HEK293 (cell line): Measurements from ENCODE around the gene THRA.

Source experiments
- CTCF ChIA-PET: fragments of 350-600 bp; formaldehyde crosslinking; extraction: SDS; loops from one replicate; lab custom pipeline; 2021; ENCODE audit warnings: antibody characterized with exemption; lab: Yijun Ruan, JAX
- POLR2A ChIA-PET: fragments of 300-600 bp; formaldehyde crosslinking; extraction: SDS; loops from one replicate; lab custom pipeline; 2020; ENCODE audit warnings: antibody characterized with exemption, inconsistent platforms; lab: Yijun Ruan, JAX
- H3K27ac ChIP-seq: fragments of 200-500 bp; sonication (Bioruptor generic); 2 replicates; pipeline ENCODE4 v1.5.1; 2014; ENCODE audit warnings: low read depth, low read length, control low read depth, inconsistent platforms; ENCODE audit errors: extremely low read depth
- H3K36me3 ChIP-seq, 2 experiments: fragments of 200-500 bp in 1 of 2; sonication (Bioruptor generic) in 1 of 2; 1 replicate in 1 of 2; 2 replicates in 1 of 2; pipeline ENCODE4 v1.5.1; 2014 to 2017; ENCODE audit warnings: inconsistent platforms in 2 of 2, low read length in 2 of 2; ENCODE audit not compliant: control insufficient read depth in 2 of 2, insufficient read depth in 1 of 2
- H3K4me1 ChIP-seq: fragments of 200-500 bp; sonication (Bioruptor generic); 2 replicates; pipeline ENCODE4 v1.5.1; 2014; ENCODE audit warnings: mild to moderate bottlenecking, low read length, inconsistent platforms; ENCODE audit not compliant: control insufficient read depth, insufficient read depth
- H3K4me3 ChIP-seq: 2 replicates; pipeline ENCODE4 v1.5.1; 2011; ENCODE audit warnings: low read depth, mild to moderate bottlenecking, control low read depth, low read length, moderate library complexity
- H3K9me3 ChIP-seq: fragments of 200-500 bp; sonication (Bioruptor generic); 2 replicates; pipeline ENCODE4 v1.5.1; 2014; ENCODE audit warnings: low read depth, low read length, inconsistent platforms; ENCODE audit not compliant: control insufficient read depth, insufficient read depth
- EGR2 ChIP-seq: fragments of 450-650 bp; formaldehyde crosslinking; IDR thresholded peaks from 2 replicates; pipeline ENCODE4 v1.5.1; 2016; ENCODE audit warnings: low read depth, missing biosample characterization, missing genetic modification characterization
- KLF1 ChIP-seq: fragments of 450-650 bp; formaldehyde crosslinking; IDR thresholded peaks from 2 replicates; pipeline ENCODE4 v1.5.1; 2016; ENCODE audit warnings: missing biosample characterization, missing genetic modification characterization
- MZF1 ChIP-seq: fragments of 450-650 bp; formaldehyde crosslinking; IDR thresholded peaks from 2 replicates; pipeline ENCODE4 v1.5.1; 2017; ENCODE audit warnings: missing biosample characterization, missing genetic modification characterization, borderline replicate concordance
- SP2 ChIP-seq: fragments of 450-650 bp; formaldehyde crosslinking; IDR thresholded peaks from 2 replicates; pipeline ENCODE4 v1.5.1; 2016; ENCODE audit warnings: missing biosample characterization, missing genetic modification characterization
- WT1 ChIP-seq: fragments of 450-650 bp; formaldehyde crosslinking; IDR thresholded peaks from 2 replicates; pipeline ENCODE4 v1.5.1; 2016; ENCODE audit warnings: missing biosample characterization, missing genetic modification characterization
- ZNF341 ChIP-seq: fragments of 450-650 bp; formaldehyde crosslinking; IDR thresholded peaks from 2 replicates; pipeline ENCODE4; 2016; ENCODE audit warnings: low read depth, missing biosample characterization, missing genetic modification characterization
- ZNF350 ChIP-seq: fragments of 450-650 bp; formaldehyde crosslinking; IDR thresholded peaks from 2 replicates; pipeline ENCODE4 v1.5.0; 2017; ENCODE audit warnings: missing biosample characterization, mild to moderate bottlenecking, missing genetic modification characterization
- ZNF610 ChIP-seq: fragments of 450-650 bp; formaldehyde crosslinking; IDR thresholded peaks from 2 replicates; pipeline ENCODE4 v1.5.1; 2016; ENCODE audit warnings: missing biosample characterization, missing genetic modification characterization, borderline replicate concordance
- ZNF629 ChIP-seq: fragments of 450-650 bp; formaldehyde crosslinking; IDR thresholded peaks from 2 replicates; pipeline ENCODE4 v1.5.1; 2017; ENCODE audit warnings: missing biosample characterization, missing genetic modification characterization
- ZNF777 ChIP-seq: fragments of 450-650 bp; formaldehyde crosslinking; IDR thresholded peaks from 2 replicates; pipeline ENCODE4 v1.5.1; 2017; ENCODE audit warnings: missing biosample characterization, missing genetic modification characterization, borderline replicate concordance
- ZNF837 ChIP-seq: fragments of 450-650 bp; formaldehyde crosslinking; IDR thresholded peaks from 2 replicates; pipeline ENCODE4 v1.5.1; 2016; ENCODE audit warnings: missing biosample characterization, missing genetic modification characterization
- ZNF843 ChIP-seq: fragments of 450-650 bp; formaldehyde crosslinking; IDR thresholded peaks from 2 replicates; pipeline ENCODE4 v1.5.1; 2016; ENCODE audit warnings: missing biosample characterization, missing genetic modification characterization
- TF ChIP-seq, protein P1 (sequence below): fragments of 450-650 bp; IDR thresholded peaks from 2 replicates; pipeline ENCODE4 v1.5.1; 2018; ENCODE audit warnings: missing biosample characterization, missing genetic modification characterization
- TF ChIP-seq, protein P2 (sequence below): fragments of 450-650 bp; formaldehyde crosslinking; IDR thresholded peaks from 2 replicates; pipeline ENCODE4 v1.5.1; 2017; ENCODE audit warnings: missing biosample characterization, missing genetic modification characterization
- TF ChIP-seq, protein P3 (sequence below): fragments of 450-650 bp; formaldehyde crosslinking; IDR thresholded peaks from 2 replicates; pipeline ENCODE4 v1.5.1; 2017; ENCODE audit warnings: missing biosample characterization, missing genetic modification characterization
- TF ChIP-seq, protein P4 (sequence below): fragments of 450-650 bp; formaldehyde crosslinking; IDR thresholded peaks from 2 replicates; pipeline ENCODE4 v1.5.1; 2016; ENCODE audit warnings: missing biosample characterization, missing genetic modification characterization
- TF ChIP-seq, protein P5 (sequence below): fragments of 450-650 bp; formaldehyde crosslinking; IDR thresholded peaks from 2 replicates; pipeline ENCODE4 v1.5.1; 2016; ENCODE audit warnings: missing biosample characterization, missing genetic modification characterization, low read depth

The THRA gene

DNA sequence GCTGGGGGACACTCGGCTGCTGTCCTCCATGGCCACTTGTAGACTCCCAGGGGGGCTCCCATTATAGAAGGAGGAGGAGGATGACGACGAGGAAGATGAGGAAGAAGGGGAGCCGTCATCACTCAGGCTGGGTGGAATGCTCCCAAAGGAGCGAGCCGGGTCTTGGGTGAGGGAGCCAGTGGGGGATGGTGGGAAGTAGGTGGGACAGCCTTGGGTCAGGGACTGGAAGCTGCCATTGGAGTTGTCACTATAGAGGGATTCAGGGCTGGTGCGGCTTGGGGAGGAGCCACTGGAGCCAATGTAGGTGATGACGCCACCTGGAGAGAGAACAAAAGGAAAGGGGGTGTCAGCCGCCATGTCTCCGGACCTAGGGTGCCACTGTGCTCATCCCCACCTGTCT, 34.3 kb downstream of the THRA start:
- Histone ChIP-seq H3K9me3 (no peaks in the 10 kb centered on the region), H3K27ac (no peak overlapping the region), H3K4me3 (no peak overlapping the region), H3K4me1 (peaks cover 16% of the 10 kb centered on the region), H3K36me3 (peaks cover 0 to 39% of the 10 kb centered on the region in 2 experiments; a peak in 1 of 3 replicates)
- TF ChIP-seq ZNF777 (tag by site-specific recombination), result no peak
- TF ChIP-seq ZNF341 (tag by site-specific recombination), result peak; percentile 48
- TF ChIP-seq, protein P1, sequence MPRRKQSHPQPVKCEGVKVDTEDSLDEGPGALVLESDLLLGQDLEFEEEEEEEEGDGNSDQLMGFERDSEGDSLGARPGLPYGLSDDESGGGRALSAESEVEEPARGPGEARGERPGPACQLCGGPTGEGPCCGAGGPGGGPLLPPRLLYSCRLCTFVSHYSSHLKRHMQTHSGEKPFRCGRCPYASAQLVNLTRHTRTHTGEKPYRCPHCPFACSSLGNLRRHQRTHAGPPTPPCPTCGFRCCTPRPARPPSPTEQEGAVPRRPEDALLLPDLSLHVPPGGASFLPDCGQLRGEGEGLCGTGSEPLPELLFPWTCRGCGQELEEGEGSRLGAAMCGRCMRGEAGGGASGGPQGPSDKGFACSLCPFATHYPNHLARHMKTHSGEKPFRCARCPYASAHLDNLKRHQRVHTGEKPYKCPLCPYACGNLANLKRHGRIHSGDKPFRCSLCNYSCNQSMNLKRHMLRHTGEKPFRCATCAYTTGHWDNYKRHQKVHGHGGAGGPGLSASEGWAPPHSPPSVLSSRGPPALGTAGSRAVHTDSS (tag by site-specific recombination), result peak; percentile 82
- ChIA-PET POLR2A (interaction anchor here (0.8 to 5.3 kb wide), 2 partner anchors 15 to 71 kb away, joined by 3 to 117 read pairs; no protein-coding TSS in a partner anchor), CTCF (interaction anchor here (0.8 to 7.2 kb wide), 3 partner anchors 11 to 70 kb away, joined by 4 to 61 read pairs (median 18); no protein-coding TSS in a partner anchor)

DNA sequence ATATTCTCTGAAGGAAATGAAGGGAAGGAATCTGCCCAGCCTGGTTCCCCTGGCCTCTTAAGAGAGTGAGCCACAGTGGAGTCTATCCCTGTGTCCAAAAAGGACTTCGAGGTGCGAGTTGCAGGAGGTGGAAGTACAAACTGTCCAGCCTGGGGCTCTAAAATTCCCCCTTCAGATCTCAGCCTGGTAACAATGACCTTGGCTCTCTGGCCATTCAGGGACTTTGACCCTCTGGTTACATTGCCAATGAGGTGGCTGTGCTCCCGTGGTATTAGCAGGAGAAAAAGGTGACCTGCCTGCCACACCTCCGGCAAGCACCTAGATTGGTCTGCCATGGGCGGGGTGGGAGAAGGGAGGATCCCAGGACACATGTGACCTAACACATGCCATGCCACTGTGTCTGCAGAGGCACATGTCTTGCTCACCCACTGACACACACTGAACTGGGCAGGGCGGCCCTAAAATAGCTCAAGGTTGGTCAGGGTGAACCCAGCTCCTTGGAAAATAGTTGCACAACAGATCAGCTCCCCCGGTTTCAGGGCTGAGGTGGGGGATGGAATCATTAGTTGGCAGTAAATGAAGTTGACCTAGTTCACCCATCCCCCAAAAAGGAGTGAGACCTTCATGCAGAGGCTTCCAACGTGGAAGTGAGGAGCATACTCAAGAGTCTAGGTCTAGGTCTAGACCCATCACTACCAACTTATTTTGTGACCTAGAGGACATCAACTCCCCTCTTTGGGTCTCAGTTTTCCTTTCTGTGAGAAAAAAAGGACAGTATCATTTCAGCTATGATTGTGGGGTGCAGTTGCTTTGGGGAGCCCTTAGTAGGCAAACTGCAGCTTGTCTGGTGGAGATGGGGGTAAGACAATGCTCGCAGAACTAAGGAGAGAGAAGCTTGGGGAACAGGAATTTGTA, 35.4 kb downstream of the THRA start:
- Histone ChIP-seq H3K4me1 (peaks cover 16% of the 10 kb centered on the region), H3K4me3 (no peak overlapping the region), H3K36me3 (peaks cover 0 to 36% of the 10 kb centered on the region in 2 experiments; a peak in 1 of 3 replicates), H3K9me3 (no peaks in the 10 kb centered on the region), H3K27ac (peak overlapping the region; percentile 26; the same call in 1 of the 2 replicates)
- TF ChIP-seq KLF1 (tag by site-specific recombination) (peak; percentile 68), ZNF610 (tag by site-specific recombination) (no peak)
- TF ChIP-seq, protein P2, sequence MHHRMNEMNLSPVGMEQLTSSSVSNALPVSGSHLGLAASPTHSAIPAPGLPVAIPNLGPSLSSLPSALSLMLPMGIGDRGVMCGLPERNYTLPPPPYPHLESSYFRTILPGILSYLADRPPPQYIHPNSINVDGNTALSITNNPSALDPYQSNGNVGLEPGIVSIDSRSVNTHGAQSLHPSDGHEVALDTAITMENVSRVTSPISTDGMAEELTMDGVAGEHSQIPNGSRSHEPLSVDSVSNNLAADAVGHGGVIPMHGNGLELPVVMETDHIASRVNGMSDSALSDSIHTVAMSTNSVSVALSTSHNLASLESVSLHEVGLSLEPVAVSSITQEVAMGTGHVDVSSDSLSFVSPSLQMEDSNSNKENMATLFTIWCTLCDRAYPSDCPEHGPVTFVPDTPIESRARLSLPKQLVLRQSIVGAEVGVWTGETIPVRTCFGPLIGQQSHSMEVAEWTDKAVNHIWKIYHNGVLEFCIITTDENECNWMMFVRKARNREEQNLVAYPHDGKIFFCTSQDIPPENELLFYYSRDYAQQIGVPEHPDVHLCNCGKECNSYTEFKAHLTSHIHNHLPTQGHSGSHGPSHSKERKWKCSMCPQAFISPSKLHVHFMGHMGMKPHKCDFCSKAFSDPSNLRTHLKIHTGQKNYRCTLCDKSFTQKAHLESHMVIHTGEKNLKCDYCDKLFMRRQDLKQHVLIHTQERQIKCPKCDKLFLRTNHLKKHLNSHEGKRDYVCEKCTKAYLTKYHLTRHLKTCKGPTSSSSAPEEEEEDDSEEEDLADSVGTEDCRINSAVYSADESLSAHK, result no peak
- ChIA-PET POLR2A (interaction anchor here (0.6 to 5.3 kb wide), 9 partner anchors 14 to 186 kb away, joined by 3 to 117 read pairs (median 5); partner anchors contain the start of genes CASC3, MED24 and PSMD3), CTCF (interaction anchor here (0.6 to 7.2 kb wide), 13 partner anchors 12 to 477 kb away, joined by 3 to 61 read pairs (median 5); partner anchors contain the start of gene CSF3)

DNA sequence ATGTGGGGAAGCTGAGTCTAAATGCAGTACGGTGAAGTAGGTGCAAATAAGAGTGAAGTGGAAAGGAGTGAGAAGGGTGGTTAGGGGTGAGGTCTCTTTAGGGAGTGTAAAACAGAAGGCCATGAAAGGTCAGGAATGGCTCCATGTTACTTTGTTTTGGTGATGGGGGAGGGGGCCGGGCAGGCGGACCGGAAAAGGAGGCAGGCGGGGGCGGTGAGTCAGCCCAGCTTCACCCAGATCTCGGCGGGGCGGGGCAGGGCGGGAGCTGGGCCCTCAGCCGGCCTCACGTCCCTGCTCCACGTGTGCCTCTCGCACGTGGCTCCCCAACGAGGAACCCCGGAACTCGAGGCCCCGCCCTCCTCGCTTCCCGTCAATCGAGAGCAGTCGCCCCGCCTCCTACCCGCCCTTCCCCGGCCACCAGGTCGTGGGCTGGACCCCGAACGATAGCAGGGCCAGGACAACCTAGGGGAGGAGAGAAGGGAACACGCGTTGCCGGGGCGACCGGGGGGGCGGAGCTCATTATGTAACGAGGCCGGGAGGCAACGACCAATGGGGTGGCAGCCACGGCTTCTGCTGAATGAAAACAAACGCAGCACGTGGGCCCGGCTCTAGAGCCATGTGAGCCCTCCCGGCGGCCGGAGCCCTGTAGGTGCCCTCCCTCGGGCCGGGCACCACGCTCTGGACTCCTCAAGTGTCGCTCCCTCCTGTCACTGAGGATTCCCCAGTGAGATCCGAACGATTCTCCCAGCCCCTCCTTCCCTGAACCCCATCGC, 36.3 kb downstream of the THRA start:
- peaks cover 0 to 27% of the 10 kb centered on the region in 2 experiments; a peak in 1 of 3 replicates for H3K36me3 ChIP-seq
- H3K27ac ChIP-seq, result peak overlapping the region; percentile 26; the same call in 1 of the 2 replicates
- CTCF ChIA-PET, result interaction anchor here (0.6 to 7.2 kb wide), 15 partner anchors 11 to 477 kb away, joined by 3 to 61 read pairs (median 5); partner anchors contain the start of gene CSF3
- no peaks in the 10 kb centered on the region for H3K9me3 ChIP-seq
- H3K4me3 ChIP-seq, result peak overlapping the region; percentile 23
- H3K4me1 ChIP-seq, result peaks cover 16% of the 10 kb centered on the region
- POLR2A ChIA-PET, result interaction anchor here (0.5 to 5.3 kb wide), 14 partner anchors 13 to 1589 kb away, joined by 3 to 117 read pairs (median 4); partner anchors contain the start of genes CASC3, MED24, MSL1 and PSMD3
- TF ChIP-seq ZNF629 (tag by site-specific recombination) (peak; percentile 61), ZNF843 (tag by site-specific recombination) (peak; percentile 19; the same call in 1 of the 2 replicates), SP2 (peak; percentile 94), ZNF837 (tag by site-specific recombination) (no peak), MZF1 (tag by site-specific recombination) (no peak; the same call in 1 of the 2 replicates), WT1 (tag by site-specific recombination) (peak; percentile 83), ZNF350 (tag by site-specific recombination) (no peak), EGR2 (tag by site-specific recombination) (peak; percentile 59; the same call in 1 of the 2 replicates)
- TF ChIP-seq, protein P3, sequence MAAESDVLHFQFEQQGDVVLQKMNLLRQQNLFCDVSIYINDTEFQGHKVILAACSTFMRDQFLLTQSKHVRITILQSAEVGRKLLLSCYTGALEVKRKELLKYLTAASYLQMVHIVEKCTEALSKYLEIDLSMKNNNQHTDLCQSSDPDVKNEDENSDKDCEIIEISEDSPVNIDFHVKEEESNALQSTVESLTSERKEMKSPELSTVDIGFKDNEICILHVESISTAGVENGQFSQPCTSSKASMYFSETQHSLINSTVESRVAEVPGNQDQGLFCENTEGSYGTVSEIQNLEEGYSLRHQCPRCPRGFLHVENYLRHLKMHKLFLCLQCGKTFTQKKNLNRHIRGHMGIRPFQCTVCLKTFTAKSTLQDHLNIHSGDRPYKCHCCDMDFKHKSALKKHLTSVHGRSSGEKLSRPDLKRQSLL (tag by site-specific recombination), result peak; percentile 94
- TF ChIP-seq, protein P4, sequence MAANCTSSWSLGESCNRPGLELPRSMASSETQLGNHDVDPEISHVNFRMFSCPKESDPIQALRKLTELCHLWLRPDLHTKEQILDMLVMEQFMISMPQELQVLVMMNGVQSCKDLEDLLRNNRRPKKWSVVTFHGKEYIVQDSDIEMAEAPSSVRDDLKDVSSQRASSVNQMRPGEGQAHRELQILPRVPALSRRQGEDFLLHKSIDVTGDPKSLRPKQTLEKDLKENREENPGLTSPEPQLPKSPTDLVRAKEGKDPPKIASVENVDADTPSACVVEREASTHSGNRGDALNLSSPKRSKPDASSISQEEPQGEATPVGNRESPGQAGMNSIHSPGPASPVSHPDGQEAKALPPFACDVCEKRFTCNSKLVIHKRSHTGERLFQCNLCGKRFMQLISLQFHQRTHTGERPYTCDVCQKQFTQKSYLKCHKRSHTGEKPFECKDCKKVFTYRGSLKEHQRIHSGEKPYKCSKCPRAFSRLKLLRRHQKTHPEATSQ (tag by site-specific recombination), result no peak
- TF ChIP-seq, protein P5, sequence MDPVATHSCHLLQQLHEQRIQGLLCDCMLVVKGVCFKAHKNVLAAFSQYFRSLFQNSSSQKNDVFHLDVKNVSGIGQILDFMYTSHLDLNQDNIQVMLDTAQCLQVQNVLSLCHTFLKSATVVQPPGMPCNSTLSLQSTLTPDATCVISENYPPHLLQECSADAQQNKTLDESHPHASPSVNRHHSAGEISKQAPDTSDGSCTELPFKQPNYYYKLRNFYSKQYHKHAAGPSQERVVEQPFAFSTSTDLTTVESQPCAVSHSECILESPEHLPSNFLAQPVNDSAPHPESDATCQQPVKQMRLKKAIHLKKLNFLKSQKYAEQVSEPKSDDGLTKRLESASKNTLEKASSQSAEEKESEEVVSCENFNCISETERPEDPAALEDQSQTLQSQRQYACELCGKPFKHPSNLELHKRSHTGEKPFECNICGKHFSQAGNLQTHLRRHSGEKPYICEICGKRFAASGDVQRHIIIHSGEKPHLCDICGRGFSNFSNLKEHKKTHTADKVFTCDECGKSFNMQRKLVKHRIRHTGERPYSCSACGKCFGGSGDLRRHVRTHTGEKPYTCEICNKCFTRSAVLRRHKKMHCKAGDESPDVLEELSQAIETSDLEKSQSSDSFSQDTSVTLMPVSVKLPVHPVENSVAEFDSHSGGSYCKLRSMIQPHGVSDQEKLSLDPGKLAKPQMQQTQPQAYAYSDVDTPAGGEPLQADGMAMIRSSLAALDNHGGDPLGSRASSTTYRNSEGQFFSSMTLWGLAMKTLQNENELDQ (tag by site-specific recombination), result no peak
